Right ventricle myocardium superior (tissue), 1 donor: ENCODE results near the gene SPAG16. TPM values are rescaled to one million over a fixed set of nuclear protein-coding genes. Genes with fewer than 3 reads are reported as not detected.

Experiments used
- ATAC-seq: fragments of 200-7000 bp; cut with Tn5 transposase; one replicate; pipeline ENCODE4 v1.9.1; 2020; ENCODE audit warnings: mild to moderate bottlenecking; ENCODE audit not compliant: poor library complexity
- DNase-seq: peaks from one replicate; pipeline ENCODE4 v3.0.0-alpha.2; 2020
- intact Hi-C: fragments of 100-400 bp; cut with DNase I; formaldehyde crosslinking; loops from one replicate; pipeline ENCODE4 v1.11.2; 2022
- total RNA-seq: library from RNA; stranded (reverse); fragmentation: NEBNext Ultra II Directional; extraction: Animal tissue kit (Norgen Biotek cat#: 25700); gene quantifications from one replicate; pipeline ENCODE4 v1.2.1, GENCODE V29; 2021
- donor health status: DM: no; HTN: yes; CAD: no; lungs with severe emphysema.

Gene SPAG16
- total RNA-seq, 1 donor from 2014 or later, result 17.8 TPM

- no peak for ATAC-seq
- intact Hi-C loops, result no loop called here
- no peak for DNase-seq
These were observed 948.9 kb downstream of the SPAG16 start for GRCh38 chr2:214233164-214233563.

DNA sequence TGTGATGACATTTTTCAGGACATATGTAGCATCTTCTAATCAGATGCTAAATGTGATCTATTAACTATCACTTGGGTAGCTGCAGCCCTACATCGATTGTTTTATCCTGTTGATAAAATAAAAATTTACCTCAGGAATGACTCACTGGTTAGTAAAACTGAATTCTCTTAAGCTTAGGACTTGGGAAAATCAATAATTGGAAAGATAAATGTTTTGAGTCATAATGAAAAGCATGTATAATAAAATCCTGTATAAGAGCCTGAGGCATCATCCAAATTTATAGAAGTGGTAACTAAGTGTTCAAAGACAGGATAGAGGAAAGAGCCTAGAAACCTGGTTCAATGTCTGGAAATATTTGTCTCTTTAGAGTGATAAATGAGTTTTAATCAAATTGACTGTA, 958.5 kb downstream of the SPAG16 start:
- intact Hi-C loops, result no loop called here
- ATAC-seq (no peak), DNase-seq (no peak)

- intact Hi-C loops, result no loop called here
- DNase-seq (no peak), ATAC-seq (no peak)
These were observed 960.6 kb downstream of the SPAG16 start for GRCh38 chr2:214244847-214245246.

DNA sequence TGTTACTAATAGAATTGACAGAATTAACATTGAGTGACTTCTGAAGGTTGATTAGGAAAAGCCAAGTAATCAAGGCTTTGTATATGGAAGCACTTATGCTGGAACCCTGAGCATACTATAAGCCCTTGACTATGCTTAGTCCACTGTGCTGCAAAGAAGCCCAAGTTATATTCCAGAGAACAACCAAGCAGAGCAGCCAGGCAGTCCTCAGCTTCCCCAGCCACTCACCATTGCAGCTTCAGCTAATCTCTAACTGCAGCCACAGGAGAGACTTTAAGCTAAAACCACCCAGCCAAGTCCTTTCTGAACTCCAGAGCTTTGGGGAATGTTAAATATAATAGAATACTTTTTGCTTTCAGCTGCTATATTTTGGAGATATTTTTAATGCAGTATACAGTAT, 962.2 kb downstream of the SPAG16 start:
- ATAC-seq (no peak), DNase-seq (no peak)
- intact Hi-C loops, result no loop called here

GRCh38 chr2:214247531-214247930, 963.3 kb downstream of the SPAG16 start:
- DNase-seq (no peak), ATAC-seq (no peak)
- intact Hi-C loops, result no loop called here

- no peak for DNase-seq
- intact Hi-C loops, result no loop called here
- no peak for ATAC-seq
These were observed 970.8 kb downstream of the SPAG16 start for GRCh38 chr2:214255046-214255445.

DNA sequence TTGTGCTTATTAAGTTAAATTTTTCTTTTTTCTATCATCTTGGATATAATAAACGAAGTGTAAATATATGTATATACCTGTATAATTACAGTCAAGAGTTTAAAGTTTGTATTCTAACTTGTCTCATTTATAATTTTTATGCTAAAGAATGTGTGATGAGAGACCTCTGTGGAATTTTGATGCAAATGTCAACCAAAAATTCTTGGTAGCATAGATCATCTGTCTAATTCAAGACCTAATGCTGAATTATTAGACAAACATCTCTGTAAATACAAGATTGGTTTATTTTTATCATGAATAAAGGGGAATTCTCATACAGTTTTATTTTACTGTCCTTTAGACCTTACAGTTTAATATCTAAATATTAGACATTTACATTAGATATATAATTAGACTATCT, 977.4 kb downstream of the SPAG16 start:
- no peak for ATAC-seq
- intact Hi-C loops, result no loop called here
- DNase-seq, result no peak

- intact Hi-C loops, result no loop called here
- no peak for ATAC-seq
These were observed 979.9 kb downstream of the SPAG16 start for GRCh38 chr2:214264171-214264570.

GRCh38 chr2:214265991-214266489, 981.8 kb downstream of the SPAG16 start:
- ATAC-seq, result no peak
- intact Hi-C loops, result no loop called here
- no peak for DNase-seq

More at GRCh38 chr2:214264171-214264570, 979.9 kb downstream of the SPAG16 start:
- DNase-seq, result no peak

GRCh38 chr2:214277880-214278279, 993.6 kb downstream of the SPAG16 start:
- intact Hi-C loops, result no loop called here
- no peak for ATAC-seq
- no peak for DNase-seq

GRCh38 chr2:214286011-214286410, 1001.7 kb downstream of the SPAG16 start:
- intact Hi-C loops, result no loop called here
- ATAC-seq, result no peak
- no peak for DNase-seq

GRCh38 chr2:214293593-214293992, 1009.3 kb downstream of the SPAG16 start:
- DNase-seq, result no peak

DNA sequence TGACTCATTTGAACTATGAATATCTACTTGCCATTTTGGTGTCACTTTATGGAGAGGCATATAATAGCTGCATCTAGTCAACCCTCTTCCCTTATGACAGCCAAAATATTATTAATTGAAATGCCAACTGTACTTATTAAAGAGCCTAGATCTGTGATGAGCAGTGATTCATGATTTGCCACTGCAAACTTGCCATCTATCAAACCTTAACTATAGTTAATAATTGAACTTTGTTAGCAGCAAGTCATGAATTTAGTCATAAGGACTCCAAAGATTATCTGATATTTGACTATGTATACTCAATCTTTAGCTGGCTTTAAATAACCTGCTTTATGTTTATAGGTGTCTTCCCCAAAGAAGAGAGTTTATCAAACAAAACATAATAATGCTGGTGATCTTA, 1010.2 kb downstream of the SPAG16 start:
- intact Hi-C loops, result no loop called here
- ATAC-seq (no peak), DNase-seq (no peak)

More at GRCh38 chr2:214293593-214293992, 1009.3 kb downstream of the SPAG16 start:
- no peak for ATAC-seq
- intact Hi-C loops, result no loop called here

DNA sequence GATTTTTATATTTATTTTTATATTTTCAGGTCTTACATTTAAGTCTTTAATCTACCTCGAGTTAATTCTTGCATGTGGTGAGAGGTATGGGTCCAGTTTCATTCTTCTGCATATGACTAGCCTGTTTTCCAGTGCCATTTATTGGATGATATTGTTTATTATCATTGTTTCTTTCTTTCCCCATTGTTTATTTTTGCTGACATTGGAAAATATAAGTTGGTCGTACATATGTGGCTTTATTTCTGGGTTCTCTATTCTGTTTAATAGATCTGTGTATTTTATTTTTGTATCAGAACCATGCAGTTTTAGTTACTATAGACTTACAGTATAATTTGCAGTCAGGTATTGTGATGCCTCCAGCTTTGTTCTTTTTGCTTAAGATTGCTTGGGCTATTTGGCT, 1013.2 kb downstream of the SPAG16 start:
- ATAC-seq (no peak), DNase-seq (no peak)
- intact Hi-C loops, result no loop called here

DNA sequence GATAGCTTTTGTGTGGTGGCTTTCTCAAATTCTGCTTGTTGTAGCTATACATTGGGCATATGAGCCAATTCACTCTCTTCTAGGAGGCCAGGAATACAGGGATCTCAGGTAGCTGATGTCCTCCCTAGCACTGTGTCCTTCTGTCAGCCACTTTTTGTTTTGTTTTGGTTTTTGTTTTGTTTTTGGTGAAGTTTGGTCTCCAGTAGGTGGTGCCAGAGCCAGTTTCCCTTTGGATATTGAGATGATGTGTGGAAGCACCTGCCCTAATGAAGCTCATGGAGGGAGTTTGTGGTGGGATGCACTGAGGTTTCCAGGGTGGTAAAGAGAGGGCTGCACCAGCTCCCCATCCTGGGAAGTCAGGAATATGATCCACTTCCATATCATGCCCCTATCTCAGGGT, 1026.1 kb downstream of the SPAG16 start:
- DNase-seq (no peak), ATAC-seq (no peak)

DNA sequence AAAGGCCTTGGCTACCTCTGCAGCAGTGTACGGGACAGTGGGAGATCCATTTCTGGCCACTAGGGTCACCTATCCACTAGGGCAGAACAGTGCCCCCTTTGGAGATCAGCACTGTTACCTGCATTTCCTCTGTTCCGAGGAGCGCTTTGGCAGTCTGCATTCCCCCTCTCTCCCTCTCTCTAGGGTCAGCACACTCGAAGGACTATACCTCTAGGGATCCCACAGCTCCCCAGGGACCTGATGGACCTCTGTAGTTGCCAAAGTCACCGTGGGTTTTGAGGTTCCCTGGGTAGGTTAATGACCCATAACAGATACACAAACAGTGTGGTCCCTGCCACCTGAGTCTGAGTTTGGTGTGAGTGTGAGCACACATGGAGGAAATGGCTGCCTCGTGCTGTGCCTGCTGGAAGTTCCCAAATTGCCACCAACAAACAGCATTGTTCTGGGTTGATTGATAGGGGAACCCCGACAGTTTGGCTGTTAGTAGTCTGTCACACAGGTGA, 1026.8 kb downstream of the SPAG16 start:
- ATAC-seq, result no peak
- DNase-seq, result no peak
- intact Hi-C loops, result no loop called here

More for the DNA sequence above, 1026.1 kb downstream of the SPAG16 start:
- intact Hi-C loops, result no loop called here

DNA sequence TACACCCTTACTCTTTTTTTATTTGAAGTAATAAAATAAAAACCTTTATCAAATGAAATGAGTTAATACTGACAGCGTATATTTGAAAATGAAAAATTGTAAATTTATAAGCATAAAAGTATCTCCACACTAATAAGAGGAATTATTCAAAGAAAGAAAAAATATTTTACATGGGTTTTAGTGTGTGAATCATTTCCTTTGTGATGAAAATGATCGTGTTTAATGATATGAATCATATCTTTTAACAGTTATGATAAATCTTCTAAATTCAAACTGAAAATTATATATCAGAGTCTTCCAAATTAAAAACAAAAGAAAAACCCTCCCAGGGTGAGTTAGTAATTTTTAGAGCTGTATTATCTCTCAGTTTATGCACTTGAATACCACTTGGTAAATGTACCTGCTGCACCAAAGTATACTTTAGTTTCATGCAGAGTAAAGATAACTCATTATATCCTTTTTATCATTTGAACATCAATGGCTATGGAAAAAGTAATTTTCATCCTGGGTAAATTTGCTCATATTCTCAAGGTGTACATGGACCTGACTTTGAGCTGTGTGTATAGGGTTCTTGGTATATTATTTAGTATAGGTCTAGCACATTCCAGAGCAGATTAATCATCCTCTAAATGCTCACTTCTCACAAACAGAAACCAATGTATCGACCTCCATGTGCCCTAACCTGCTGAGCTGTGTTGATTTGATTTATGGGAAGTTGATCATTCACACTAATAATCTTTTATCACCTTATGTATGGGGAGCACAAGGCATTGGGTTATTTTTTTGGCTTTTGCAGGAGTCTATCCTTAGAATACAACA, 1027.9 kb downstream of the SPAG16 start:
- intact Hi-C loops, result no loop called here
- no peak for ATAC-seq
- DNase-seq, result no peak

GRCh38 chr2:214315324-214315723, 1031.1 kb downstream of the SPAG16 start:
- ATAC-seq (no peak), DNase-seq (no peak)
- intact Hi-C loops, result no loop called here

GRCh38 chr2:214320211-214320610, 1035.9 kb downstream of the SPAG16 start:
- DNase-seq, result no peak
- ATAC-seq, result no peak
- intact Hi-C loops, result no loop called here

GRCh38 chr2:214322662-214323061, 1038.4 kb downstream of the SPAG16 start:
- intact Hi-C loops, result no loop called here
- no peak for ATAC-seq

More at GRCh38 chr2:214322662-214323061, 1038.4 kb downstream of the SPAG16 start:
- DNase-seq, result no peak
